AG20443 (cell line): ENCODE results near the gene ELAVL1.
A peak's percentile ranks its signal among the peaks of the same experiment; 100 is the strongest.

ENCODE experiments used
- DNase-seq: peaks from one replicate; pipeline ENCODE4 v3.0.0; 2012; ENCODE audit warnings: low spot score, mixed read lengths

ELAVL1 gene

DNA sequence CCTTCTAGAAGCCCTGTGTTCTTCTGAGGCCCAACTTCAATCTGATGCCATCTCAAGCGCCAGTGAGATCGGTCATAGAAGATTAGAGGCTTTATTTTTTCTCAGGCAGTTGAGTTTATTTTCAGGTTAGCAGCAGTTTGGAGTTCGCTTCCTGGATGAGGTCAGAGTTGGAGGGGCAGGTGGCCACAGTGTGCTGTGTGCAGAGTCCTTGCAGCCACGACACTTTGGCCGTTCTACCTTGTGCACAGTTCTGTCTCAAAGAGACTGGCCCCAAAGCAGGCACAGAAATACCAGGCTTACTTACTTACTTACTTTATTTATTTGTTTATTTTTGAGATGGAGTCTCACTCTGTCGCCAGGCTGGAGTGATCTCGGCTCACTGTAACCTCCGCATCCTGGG, 15.9 kb upstream of the ELAVL1 start:
- DNase-seq: no peak

DNA sequence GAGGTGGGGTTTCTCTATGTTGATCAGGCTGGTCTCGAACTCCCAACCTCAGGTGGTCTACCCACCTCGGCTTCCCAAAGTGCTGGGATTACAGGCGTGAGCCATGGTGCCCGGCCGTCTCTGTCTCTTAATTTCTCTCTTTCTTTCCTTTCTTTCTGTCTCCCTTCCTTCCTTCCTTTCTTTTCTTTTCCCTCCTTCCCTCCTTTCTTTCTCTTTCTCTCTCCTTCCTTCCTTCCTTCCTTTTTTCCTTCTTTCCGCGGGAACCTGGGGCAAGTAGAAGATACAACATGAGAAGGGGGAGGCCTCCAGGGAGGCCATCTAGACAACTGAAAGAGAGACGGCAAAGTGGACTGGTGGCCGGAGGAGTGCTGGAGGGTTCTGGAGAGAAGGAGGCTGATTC, 15.2 kb upstream of the ELAVL1 start:
- no peak for DNase-seq

DNA sequence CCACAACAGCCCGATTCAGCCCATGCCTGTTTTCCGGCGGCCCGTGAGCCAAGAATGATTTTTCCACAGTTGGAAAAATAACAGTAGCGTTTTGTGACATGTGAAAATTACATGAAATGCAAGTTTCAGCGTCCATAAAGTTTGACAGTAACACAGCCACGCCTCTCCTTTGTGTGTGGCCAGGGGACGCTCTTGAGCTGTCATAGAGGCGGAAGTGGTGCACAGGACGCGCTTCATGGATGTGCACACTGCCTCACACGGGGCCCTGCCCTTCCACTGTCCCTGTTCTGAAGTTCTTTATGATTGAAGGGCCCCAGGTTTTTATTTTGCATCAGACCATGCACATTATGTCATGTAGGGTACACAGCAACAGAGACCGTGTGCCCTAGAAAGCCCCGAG, 12.4 kb upstream of the ELAVL1 start:
- DNase-seq: no peak

DNA sequence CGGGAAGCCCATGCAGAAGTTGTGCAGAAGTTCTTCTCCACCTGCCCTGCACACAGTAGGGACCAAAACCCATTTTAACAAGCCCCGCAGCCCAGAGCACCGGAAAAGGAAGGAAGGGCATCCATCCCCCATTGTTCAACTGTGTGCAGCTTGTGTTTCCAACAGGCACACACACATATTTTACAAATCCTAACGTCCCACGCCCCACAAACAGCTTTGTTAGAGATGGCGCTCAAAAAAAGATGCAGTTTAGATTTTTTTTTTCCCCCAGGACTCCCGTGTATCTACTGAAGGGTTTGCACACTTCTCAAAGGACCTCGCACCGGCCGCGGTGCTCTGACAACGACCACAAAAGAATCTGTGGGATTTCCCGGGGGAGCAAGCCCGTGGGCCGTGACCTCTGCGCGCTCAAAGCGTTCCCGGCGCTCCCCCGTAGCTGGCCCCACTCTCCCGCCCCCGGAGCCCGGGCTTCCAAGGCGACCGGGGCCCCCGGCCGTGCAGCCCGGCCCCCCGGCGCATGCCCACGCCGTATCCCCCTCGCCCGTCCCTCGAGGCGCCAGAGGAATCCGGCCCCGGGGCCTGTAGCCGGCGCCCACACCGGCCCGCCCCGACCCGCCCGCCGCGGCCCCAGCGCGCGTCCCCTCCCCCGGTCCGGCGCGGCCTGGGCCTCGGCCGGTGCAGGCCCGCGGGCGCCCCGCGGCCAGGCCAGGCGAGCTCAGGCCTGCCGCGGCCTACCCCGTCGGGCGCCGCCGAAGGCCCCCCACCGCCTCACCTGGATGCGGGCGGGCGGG, 523 bp downstream of the ELAVL1 start:
- DNase-seq: peak; percentile 66

DNA sequence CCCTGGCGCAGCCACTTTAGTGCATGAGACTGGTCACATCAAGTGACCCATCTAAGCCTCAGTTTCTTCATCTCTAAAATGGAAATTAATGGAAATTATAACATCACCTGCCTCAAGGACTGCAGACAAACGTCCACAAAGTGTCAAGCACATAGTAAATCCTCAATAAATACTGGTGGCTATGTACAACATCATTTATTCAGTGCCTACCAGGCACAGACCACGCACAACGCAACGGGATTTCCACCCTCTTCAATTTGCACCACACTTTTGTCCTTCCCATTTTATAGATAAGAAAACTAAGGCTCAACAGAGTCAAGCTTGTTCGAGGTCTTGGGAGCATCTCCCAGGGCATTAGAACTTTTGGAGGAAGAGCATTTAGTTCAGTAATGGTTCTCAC, 1.4 kb downstream of the ELAVL1 start:
- no peak for DNase-seq

GRCh38 chr19:8001995-8002849, 3.2 kb downstream of the ELAVL1 start:
- peak; percentile 92 for DNase-seq

DNA sequence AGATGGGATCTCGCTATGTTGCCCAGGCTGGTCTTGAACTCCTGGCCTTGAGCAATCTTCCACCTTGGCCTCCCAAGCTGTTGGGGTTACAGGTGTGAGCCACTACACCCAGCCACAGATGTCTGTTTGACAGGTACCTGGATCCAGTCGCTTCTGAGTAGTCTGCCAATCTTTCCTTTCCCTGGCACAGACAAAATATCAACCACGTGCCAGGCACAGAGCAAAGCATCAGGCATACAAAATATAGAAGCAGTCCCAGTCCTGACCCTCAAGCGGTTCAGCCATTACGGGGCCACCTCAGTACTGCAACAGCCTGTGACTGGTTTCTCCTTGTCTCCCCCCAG, 3.8 kb downstream of the ELAVL1 start:
- DNase-seq: no peak

- DNase-seq: no peak
These were observed 5.0 kb downstream of the ELAVL1 start for GRCh38 chr19:8000298-8001038.

DNA sequence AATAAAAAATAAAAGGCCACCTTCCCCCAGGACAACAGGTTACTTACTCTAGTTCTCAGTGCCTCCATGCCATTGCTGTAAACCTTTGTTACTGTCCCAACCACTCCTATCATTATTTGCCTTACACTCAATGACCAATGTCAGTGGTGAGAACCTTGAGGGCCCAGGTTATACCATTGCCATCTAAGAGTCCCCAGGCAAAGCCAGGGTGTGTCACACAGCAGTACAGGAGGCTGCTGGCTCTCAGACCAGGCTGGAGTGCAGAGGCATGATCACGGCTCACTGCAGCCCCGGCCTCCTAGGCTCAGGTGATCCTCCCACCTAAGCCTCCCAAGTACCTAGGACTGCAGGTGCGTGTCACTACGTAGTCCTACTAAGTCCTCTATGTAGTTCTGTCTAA, 6.1 kb downstream of the ELAVL1 start:
- no peak for DNase-seq

- peak; percentile 55 for DNase-seq
These were observed 7.5 kb downstream of the ELAVL1 start for GRCh38 chr19:7997809-7998480.

- DNase-seq: no peak
These were observed 8.6 kb downstream of the ELAVL1 start for GRCh38 chr19:7996883-7997282.

GRCh38 chr19:7995810-7996158, 9.7 kb downstream of the ELAVL1 start:
- DNase-seq: no peak

GRCh38 chr19:7994928-7995809, 10.3 kb downstream of the ELAVL1 start:
- no peak for DNase-seq

DNA sequence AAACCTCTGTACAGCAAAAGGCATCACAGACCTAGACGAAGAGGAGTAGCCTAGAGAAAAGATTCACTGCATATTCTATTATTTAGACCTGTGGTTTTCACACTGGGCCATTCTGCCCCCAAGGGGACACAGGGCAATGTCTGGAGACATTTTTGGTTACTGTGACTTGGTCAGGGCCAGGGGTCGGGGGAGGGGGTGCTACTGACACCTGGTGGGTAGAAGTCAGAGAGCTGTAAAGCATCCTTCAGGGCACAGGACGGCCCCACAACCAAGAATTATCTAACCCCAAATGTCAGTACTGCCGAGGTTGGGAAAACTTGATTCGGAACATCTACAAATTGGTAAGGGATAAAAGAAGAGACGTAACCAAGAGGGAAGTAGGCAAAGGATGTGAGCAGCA, 11.3 kb downstream of the ELAVL1 start:
- DNase-seq: no peak

- no peak for DNase-seq
These were observed 11.9 kb downstream of the ELAVL1 start for GRCh38 chr19:7993560-7993959.

DNA sequence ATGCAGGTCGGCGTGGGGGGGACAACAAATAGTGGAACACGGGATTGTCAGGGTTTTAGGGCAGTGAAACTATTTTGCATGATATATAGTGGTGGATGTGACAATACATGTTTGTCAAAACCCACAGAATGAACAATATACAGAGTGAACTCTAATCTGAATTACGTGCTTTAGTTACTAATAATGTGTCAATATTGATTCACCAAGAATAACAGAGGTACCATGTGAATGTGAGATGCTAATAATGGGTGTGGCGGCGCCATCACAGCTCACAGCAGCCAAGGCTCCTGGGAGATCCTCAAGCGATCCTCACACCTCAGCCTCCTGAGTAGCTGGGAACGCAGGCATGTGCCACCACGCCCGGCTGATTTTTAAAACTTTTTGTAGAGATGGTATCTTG, 12.9 kb downstream of the ELAVL1 start:
- no peak for DNase-seq

GRCh38 chr19:7989071-7989575, 16.3 kb downstream of the ELAVL1 start:
- no peak for DNase-seq

GRCh38 chr19:7988307-7988706, 17.1 kb downstream of the ELAVL1 start:
- no peak for DNase-seq

- DNase-seq: no peak
These were observed 18.2 kb downstream of the ELAVL1 start for GRCh38 chr19:7987114-7987768.

- DNase-seq: peak; percentile 68
These were observed 18.9 kb downstream of the ELAVL1 start for GRCh38 chr19:7986321-7987113.
